Hypothalamus (tissue), 51 donors: ENCODE results near the gene HYLS1.

ENCODE experiments used
- DNase-seq, 51 donors: peaks; one replicate each; lab custom pipeline; 2025; lab: John Stamatoyannopoulos, UW

Gene HYLS1

GRCh38 chr11:125931668-125932067, 44.2 kb downstream of the HYLS1 start:
- no peak for DNase-seq

GRCh38 chr11:125932301-125932700, 44.8 kb downstream of the HYLS1 start:
- DNase-seq = no peak

DNA sequence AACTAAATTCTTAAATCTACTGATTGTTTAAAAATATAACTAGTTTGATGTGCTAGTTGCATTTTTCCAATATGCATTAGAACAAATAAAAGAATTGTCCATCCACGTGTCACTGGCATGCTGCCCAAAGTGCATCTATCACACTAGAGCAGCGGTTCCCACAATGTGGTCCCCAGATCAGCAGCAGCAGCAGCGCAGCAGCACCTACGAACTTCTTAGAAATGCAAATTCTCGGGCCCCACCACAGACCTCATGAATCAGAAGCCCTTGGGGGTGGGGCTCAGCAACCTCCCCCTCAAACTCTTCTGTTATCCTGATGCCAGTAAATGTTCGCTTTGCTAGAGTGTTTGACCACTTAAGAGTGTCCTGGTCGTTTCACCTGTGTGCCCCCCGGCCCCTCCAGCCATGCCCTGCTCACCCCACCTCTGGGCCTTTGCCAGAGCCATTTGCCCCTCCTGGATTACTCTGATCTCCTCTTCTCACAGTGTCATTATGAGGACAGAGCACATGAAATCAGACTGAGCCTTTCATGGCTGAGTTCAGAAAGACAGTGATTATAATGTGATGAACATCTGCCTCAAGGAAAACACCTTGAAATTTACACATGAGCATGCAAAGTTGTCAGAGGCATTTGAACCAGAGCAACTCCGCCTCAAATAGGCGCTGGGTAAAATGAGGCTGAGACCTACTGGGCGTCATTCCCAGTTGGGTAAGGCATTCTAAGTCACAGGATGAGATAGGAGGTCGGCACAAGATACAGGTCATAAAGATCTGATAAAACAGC, 45.8 kb downstream of the HYLS1 start:
- DNase-seq = no peak

DNA sequence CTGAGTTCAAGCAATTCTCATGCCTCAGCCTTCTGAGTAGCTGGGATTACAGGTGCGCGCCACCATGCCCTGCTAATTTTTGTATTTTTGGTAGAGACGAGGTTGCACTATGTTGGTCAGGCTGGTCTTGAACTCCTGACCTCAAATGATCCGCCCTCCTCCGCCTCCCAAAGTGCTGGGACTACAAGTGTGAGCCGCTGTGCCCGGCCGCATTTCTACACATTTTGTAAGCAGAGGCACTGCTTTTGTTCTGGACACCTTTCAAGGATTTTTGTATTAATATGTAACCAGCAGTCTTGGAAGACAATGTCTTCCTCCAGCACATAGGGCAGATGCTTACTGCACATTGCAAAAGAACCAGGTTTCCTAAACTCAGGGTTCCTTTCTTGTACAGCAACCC, 47.0 kb downstream of the HYLS1 start:
- no peak for DNase-seq

DNA sequence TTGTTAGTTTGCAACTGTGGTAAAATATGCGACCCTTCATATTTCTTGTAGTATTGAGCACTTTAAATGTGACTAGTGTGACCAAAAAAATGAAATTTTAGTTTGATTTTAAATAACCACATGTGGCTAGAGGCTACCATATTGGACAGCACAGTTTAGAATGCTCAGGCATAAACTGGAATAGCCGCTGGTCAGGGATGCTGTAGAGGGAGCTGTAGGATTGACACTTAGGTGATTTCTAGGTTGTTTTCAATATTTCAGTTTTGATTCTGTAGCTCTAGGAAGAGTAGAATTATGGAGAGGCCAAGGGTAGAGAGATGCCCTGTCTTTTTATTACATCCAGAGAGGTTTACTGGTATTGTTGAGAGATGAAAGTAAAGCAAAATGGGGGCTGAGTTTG, 47.6 kb downstream of the HYLS1 start:
- DNase-seq = no peak

DNA sequence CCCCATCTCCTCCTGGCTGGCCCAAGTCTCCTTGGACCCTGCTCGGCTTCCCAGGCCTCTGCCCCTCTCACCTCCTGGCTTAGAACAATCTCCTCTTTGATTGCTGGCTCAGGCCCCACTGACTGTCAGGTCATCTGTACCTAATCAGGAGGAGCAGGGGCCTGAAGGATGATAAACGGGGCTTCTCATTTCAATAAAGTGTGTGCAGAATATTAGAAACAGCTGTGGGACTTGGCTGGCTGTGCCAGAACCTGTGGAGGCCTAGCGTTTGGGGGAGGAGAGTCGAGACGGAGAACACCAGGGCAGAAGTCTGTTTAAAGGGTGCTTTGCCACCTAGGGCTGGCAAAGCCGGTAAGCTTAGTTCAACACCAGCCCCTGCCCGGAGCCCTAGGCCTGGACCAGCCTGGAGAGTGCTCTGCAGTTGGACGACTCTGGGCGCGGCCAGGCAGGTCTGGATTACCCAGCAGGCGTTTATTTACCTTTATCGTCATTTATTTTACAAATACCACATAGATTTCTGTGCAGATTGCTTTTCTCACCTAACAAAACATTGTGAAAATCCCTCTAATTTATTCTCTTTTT, 48.2 kb downstream of the HYLS1 start:
- DNase-seq = no peak

DNA sequence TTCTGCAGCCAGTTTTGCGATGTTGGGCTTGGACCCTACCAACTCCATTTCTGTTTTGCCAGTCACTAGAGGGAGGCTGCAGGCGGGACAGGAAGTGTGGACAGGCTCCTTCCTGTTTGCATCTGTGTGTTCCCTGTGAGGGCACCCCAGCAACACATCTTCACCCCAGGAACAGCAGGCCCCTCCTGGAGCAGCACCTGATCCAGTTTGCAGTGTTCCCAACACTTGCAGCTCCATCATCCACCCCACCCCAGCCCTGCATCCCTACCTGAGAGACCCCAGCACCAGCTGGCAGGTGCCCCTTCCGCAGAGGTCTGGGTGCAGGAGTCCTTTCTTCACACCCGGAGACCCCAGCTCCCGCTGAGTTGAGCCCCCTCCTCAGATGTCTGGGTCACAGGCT, 51.0 kb downstream of the HYLS1 start:
- no peak for DNase-seq

- peak in 3 of 51 donors; percentile 3 to 33 (median 9) for DNase-seq
These were observed 51.6 kb downstream of the HYLS1 start for GRCh38 chr11:125939081-125939521.

GRCh38 chr11:125940145-125940544, 52.7 kb downstream of the HYLS1 start:
- DNase-seq = no peak

DNA sequence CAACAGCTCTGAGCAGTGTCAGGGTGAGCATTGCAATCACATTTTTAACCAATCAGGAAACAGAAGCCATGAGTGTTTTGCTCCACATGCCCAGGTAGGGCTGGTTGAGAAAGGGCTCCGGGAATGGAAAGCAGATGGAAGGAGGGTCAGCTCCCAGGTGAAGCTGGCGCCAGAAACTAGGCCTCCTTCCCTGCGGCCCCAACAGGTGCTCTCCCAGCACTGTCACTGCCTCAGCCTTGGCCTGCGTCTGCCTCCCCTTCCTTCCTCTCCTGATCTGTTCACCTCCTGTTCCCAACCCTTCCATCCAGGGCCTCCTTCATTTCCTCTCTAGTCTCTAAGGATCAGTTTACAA, 53.8 kb downstream of the HYLS1 start:
- DNase-seq = no peak

DNA sequence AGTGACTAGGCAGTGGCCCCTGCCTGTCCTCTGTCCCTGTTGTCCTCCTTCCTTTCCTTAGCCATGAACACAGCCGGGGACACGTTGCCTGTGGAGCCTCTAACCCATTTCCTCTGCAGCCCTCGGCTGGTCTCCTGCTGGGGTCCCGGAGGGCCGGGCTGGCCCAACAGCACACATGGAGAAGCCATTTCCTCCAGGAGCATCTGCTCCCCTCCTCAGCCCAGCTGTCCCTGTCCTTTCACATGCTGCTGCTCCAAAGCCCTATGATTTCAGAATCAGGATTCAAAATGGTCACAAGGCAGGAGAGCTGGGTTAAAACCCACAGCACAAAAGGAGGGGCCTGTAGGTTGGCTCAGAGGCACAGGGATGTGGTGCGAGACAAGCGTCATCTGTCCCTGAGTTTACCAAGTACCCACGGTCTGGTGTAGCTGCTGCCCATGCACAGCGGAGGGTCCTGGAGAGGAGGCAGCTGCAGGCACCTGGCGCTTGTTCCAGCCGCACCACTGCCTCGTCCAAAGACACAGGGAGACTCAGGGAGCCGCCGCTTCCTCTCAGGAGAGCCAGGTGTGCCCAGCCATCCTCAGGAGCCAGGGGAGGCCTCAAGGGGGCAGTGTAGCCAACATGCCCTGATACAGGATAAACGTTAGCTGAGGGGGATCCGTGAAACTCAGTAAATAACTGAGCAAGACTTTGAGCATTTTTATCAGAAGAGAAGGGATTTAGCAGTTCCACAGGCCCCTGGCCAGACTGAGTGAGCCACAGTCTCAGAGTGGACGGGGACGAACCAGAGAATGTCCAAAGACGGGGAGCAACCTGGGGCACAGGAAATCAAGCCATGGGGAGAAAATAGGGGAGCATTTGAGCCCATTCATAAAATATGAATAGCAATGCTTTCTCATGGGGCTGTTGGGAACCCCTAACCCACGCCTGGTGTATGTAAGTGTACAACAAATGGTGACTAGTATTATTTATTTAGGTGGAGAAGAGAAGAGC, 54.4 kb downstream of the HYLS1 start:
- peak in 16 of 51 donors; percentile 7 to 55 (median 14) for DNase-seq

DNA sequence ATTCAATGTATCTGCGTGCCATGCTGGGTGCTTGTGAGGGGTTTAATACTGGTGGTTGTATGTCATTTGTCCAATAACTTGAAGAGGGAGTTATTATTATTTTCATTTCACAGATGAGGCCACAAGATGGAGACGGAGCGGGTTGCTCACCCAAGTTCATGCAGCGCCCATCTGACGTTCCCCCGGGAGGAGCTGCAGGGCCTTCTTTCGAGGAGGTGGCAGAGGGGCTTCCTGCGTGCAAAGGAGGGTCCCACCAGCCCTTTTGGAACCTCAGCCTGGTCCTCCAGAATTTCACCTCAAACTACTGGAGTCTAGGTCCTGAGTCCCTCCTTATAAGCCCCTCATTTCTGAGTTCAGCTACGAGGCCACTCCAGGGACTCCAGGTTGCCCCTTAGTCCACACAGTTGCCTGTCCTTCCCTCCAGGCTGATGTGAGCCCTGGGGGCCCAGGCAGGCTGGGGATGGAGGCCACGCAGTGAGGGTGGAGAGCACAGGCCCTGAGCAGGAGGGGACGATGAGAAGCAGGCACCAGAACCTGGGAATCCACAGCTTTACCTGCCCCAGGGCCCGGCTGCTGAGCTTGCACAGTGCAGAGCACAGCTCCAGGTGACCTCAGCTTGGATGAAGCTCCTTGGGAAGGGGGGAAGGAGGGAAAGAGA, 55.4 kb downstream of the HYLS1 start:
- DNase-seq = no peak

DNA sequence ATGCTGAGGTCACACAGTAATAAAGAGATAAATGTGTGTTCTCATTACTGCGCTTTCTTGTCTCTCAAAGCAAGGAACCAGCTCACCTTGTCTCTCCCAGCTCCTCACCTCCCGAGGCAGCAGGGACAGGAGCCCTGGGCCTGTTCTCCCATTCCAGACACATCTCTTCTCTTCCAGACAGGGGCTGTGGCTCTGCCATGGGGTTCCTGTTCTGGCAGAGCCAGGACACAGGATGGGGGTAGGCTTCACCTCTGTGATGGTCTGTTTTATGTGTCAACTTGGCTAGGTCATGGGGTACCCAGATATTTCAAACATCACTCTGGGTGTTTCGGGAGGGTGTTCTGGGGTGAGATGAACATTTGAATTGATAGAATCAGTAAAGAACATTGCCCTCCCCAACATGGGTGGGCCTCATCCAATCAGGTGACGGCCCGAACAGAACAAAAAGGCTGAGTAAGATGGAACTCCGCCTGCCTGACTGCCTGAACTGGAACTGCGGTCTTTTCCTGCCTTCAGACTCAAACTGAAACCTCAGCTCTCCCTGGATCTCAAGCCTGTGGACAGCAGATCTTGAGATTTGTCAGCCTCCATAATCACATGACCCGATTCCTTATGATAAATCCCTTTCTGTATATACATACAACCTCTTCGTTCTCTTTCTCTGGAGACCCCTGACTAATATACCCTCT, 56.3 kb downstream of the HYLS1 start:
- no peak for DNase-seq

GRCh38 chr11:125944350-125945010, 57.0 kb downstream of the HYLS1 start:
- no peak for DNase-seq

GRCh38 chr11:125945011-125945796, 57.7 kb downstream of the HYLS1 start:
- no peak for DNase-seq

DNA sequence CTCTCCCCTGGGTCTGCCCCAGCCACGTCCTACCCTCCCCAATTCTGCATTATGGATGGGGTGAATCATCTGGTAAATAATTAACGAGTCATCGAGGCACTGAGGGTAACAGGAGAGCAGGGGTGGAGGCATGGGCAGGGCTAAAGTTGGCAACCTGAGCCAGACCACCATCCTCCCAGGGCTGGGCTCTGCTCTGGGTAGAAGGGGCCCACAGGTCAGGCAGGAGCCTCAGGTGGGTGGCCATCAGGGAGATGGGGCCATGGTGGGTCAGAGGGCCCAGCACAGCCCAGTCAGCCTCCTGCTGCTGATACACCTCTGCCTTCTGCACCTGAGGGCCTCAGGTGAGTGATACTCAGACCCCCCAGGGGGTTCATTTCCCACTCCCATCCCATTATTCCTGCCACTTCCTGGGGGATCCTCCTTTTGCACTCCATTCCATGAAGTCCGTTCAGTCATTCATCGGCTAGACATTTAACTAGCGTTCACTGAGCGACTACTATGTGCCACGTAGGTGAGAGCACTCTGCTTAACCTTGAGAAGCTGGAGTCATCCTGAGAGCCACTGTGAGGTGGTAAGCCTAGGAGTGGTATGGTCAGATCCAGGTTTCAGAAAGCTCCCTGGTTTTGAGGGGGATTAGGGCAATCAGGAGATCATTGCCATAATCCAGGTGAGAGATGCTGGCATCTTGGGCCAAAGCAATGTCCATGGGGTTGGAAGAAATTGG, 58.5 kb downstream of the HYLS1 start, which contains the start of gene VSIG10L2:
Gene VSIG10L2 (plus strand): TSS at position 248 of the 724 bp plus-strand sequence. CDS start 12 bp downstream, at position 260.
- DNase-seq = no peak

DNA sequence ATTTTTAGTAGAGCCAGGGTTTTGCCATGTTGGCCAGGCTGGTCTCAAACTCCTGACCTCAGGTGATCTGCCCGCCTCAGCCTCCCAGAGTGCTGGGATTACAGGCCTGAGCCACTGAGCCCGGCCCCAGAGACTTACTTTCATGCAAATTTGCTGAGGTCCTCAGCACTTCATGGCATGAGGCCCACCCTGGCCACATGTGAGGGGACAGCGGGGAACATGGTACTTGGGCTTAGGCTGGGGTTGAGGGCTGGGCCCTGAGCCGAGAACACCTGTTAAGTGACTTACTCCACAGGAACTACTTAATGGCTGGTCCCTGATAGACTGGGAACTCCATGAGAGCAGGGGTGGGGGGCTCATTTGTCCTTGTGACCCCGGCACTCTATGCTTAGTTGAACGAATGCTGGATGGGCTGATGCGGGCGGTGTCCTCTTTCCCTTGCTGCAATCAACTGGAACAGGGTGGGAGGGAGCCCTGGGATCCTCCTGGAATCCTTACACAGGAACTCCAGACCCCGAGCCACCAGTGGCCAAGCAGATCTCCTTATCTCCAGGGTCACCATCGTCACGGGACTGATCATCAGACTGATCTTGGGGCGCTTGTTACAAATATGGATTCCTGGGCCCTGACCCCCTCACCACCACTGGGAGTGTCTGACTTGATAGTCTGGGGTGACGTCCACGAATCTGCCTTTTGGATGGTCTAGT, 59.4 kb downstream of the HYLS1 start:
- no peak for DNase-seq
